ENCODE measurements around the gene GTF2E1. TPM values are rescaled to one million over a fixed set of nuclear protein-coding genes. Genes with fewer than 3 reads are reported as not detected.

The GTF2E1 gene
- polyA plus RNA-seq (2011; rRNA removed) (8.1 and 11.0 TPM in 2 replicates), polyA minus RNA-seq (2011; rRNA and poly(A)+ RNA removed) (13.5 and 17.1 TPM in 2 replicates)

DNA sequence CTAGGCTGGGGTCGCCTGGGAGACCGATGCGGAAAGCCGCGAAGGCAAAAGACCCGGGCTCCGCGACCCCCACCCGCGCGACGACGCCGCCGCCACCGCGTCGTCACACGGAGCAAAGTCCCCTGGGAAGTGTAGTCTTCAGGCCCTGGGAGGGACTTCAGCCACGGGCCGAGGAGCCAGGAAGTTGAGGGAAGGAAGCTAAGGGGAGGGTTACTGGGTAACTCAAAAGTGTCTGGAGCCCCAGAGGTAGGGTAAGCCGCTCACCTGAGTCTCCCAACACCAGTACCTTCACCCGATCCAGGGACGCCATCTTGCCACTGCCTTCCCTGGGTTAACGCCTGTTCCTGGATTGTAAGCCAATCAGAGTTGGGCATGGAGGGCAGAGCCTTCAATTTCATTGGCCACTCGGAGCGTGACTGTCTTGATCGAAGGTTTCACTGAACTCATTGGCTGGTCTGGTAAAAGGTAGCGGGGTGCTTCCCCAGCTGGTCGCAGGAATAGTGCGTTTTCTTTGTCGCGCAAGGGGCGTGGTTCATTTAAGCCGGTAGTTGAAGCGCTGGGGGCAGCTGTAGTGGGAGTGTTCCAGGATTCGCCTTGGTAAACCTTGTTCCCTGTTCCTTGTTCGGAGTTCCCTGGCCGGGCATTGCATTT lies at the start of gene GTF2E1, which contains the start of gene RABL3:
Gene GTF2E1, plus strand, starts transcription at position 547 of the 651 bp plus-strand sequence. CDS start 7,809 bp downstream, outside the sequence.
Gene RABL3, minus strand, starts transcription at position 319 of the 651 bp plus-strand sequence. Its CDS starts 9 bp downstream, at position 310.
- peak within 1 kb of the TSS; percentile 71 for H3K4me3 ChIP-seq (ENCODE audit: low read depth, low read length)
- ChIA-PET CTCF (interaction anchor here (0.6 to 2.4 kb wide), 2 partner anchors 52 to 175 kb away, joined by 4 to 9 read pairs; no protein-coding TSS in a partner anchor), POLR2A (interaction anchor here (1.4 kb wide), 1 partner anchor 146 kb away, joined by 5 read pairs; the partner anchor contains the start of gene NDUFB4)

DNA sequence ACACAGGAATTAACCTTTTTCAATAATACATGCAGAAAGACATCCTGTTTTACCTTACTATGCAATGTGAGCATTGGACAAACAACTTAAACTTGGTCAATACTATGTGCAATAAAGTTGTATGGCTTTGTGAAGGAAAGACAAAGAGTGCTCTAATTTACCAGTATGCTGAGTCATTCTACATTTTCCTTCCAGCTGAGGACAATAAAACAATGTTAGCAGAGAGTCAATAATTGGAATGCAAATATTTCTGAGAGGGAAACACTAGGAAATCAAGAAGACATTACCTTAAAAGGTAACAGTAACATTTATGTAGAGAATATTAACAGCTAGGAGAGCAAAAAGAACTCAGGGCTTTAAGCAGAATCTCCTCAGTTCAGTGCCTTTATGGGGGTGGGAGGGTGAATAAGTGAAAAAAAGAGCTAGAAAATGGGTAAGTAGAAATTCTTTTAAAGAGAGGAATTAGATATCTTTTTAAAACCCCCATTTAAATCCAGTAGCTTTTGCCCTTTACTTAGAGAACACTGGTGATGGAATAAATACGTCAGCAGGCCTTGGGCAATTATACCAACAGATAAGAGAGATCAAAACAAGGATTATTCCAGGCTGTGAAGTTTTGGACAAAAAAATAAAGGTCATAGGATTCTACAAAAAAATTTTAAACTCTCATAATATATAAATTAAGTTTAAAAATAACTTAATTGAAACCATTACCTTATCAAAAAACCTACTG lies 48.9 kb upstream of the GTF2E1 start:
- Histone ChIP-seq H3K27me3 (ENCODE audit: control insufficient read depth, insufficient read depth, low read length) (no peaks in the 10 kb centered on the region), H3K36me3 (ENCODE audit: control insufficient read depth, insufficient read depth, low read length) (no peaks in the 10 kb centered on the region), H3K4me3 (ENCODE audit: low read depth, low read length) (no peak overlapping the region)
- CTCF ChIA-PET = interaction anchor here (0.6 to 1.7 kb wide), 3 partner anchors 9 to 581 kb away, joined by 3 to 6 read pairs (median 4); no protein-coding TSS in a partner anchor
- POLR2A ChIA-PET = no interaction called here
- TF ChIP-seq, protein P1, sequence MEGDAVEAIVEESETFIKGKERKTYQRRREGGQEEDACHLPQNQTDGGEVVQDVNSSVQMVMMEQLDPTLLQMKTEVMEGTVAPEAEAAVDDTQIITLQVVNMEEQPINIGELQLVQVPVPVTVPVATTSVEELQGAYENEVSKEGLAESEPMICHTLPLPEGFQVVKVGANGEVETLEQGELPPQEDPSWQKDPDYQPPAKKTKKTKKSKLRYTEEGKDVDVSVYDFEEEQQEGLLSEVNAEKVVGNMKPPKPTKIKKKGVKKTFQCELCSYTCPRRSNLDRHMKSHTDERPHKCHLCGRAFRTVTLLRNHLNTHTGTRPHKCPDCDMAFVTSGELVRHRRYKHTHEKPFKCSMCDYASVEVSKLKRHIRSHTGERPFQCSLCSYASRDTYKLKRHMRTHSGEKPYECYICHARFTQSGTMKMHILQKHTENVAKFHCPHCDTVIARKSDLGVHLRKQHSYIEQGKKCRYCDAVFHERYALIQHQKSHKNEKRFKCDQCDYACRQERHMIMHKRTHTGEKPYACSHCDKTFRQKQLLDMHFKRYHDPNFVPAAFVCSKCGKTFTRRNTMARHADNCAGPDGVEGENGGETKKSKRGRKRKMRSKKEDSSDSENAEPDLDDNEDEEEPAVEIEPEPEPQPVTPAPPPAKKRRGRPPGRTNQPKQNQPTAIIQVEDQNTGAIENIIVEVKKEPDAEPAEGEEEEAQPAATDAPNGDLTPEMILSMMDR (IDR thresholded peaks at IDR 0.05; ENCODE audit: insufficient read depth, low read depth, low read length) = no peak
- no peak for DNase-seq (ENCODE audit: low read depth)

More for the DNA sequence above, at the start of gene GTF2E1, which contains the start of gene RABL3:
- peak; percentile 99 for DNase-seq (ENCODE audit: low read depth)
- Histone ChIP-seq H3K27me3 (ENCODE audit: control insufficient read depth, insufficient read depth, low read length) (no peaks in the 10 kb centered on the region), H3K36me3 (ENCODE audit: control insufficient read depth, insufficient read depth, low read length) (peaks cover 3% of the 10 kb centered on the region)
- TF ChIP-seq, protein P1 (IDR thresholded peaks at IDR 0.05; ENCODE audit: insufficient read depth, low read depth, low read length) = no peak

GRCh38 chr3:120699333-120699732 lies 43.2 kb upstream of the GTF2E1 start:
- Histone ChIP-seq H3K27me3 (ENCODE audit: control insufficient read depth, insufficient read depth, low read length) (no peaks in the 10 kb centered on the region), H3K4me3 (ENCODE audit: low read depth, low read length) (no peak overlapping the region), H3K36me3 (ENCODE audit: control insufficient read depth, insufficient read depth, low read length) (no peaks in the 10 kb centered on the region)
- TF ChIP-seq, protein P1 (IDR thresholded peaks at IDR 0.05; ENCODE audit: insufficient read depth, low read depth, low read length) = no peak
- no peak for DNase-seq (ENCODE audit: low read depth)
- POLR2A ChIA-PET = no interaction called here
- CTCF ChIA-PET = interaction anchor here (1.1 kb wide), 1 partner anchor 15 kb away, joined by 3 read pairs; no protein-coding TSS in a partner anchor

GRCh38 chr3:120705884-120706582 lies 36.5 kb upstream of the GTF2E1 start:
- ChIA-PET CTCF (no interaction called here), POLR2A (no interaction called here)
- H3K27me3 ChIP-seq (ENCODE audit: control insufficient read depth, insufficient read depth, low read length) = no peaks in the 10 kb centered on the region
- H3K4me3 ChIP-seq (ENCODE audit: low read depth, low read length) = no peak overlapping the region
- TF ChIP-seq, protein P1 (IDR thresholded peaks at IDR 0.05; ENCODE audit: insufficient read depth, low read depth, low read length) = no peak
- DNase-seq (ENCODE audit: low read depth) = no peak
- H3K36me3 ChIP-seq (ENCODE audit: control insufficient read depth, insufficient read depth, low read length) = no peaks in the 10 kb centered on the region

Measured in BJ (cell line).